ENCODE measurements around the gene LDHAL6B.

The LDHAL6B gene

DNA sequence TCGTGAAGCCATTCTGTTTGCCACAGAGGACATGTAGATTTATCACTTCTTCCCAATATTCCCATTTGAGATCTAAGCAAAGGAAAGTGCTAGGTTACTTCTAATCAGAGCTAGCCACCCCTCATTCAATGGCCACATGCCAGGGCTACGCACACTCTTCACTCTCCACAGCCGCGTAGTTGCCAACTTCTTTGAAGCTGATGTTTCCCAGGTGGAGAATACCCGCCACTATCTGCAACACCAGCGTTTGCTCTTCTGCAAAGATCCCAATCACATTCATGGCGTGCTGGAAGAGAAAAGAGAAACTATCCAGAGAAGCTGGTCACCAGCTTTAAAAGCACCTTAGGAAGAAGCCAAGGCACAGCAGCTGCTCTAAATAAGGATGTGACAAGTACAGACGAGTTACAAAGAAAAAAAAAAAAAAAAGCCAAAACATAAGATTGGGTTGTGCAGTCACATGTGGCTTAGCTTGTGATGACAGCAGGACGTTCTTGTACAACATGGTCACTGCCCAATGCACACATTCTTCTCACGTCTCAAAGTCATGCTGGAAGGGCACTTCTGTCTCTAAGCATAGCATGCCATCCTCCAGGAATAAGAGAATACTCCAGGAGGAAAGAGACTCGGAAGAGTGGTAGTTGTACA, 16.4 kb downstream of the LDHAL6B start:
- FAIRE-seq (no peak), DNase-seq (ENCODE audit: insufficient read length) (no peak)
- no peak for TF ChIP-seq TAF1 (IDR thresholded peaks at IDR 0.05; ENCODE audit: borderline replicate concordance, low read depth, low read length)
- TF ChIP-seq POLR2A (IDR thresholded peaks at IDR 0.05; ENCODE audit: low read depth, low read length), result peak; percentile 26; the same call in 1 of the 2 replicates
- no peak; the same call in 1 of the 2 replicates for TF ChIP-seq POLR2AphosphoS5 (IDR thresholded peaks at IDR 0.05; ENCODE audit: low read depth, low read length)

DNA sequence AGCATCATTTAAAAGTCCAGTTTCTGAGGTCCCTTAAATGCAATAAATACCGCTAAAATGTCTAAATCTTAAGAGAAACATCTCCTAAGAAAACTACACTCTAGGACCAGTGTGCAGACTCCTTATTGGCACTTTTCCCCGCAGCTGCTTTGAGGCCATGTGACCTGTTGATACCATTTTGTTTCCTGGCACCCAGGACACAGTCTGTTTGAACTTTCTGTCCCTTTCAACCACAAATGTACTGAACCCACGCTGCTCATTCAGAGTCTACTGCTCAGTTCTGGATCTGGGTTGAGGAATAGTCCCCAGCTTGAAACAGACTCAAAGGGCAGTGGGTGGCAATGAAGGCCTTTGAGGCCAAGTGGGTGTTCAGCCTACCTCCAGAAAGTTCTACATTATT, 17.1 kb downstream of the LDHAL6B start:
- DNase-seq (ENCODE audit: insufficient read length), result no peak
- TF ChIP-seq POLR2A (IDR thresholded peaks at IDR 0.05; ENCODE audit: low read depth, low read length), result no peak; the same call in 1 of the 2 replicates
- TF ChIP-seq POLR2AphosphoS5 (IDR thresholded peaks at IDR 0.05; ENCODE audit: low read depth, low read length), result 0 out of 2 replicates have a peak, but pooled peaks have one; percentile 24
- peak; percentile 44 for FAIRE-seq

DNA sequence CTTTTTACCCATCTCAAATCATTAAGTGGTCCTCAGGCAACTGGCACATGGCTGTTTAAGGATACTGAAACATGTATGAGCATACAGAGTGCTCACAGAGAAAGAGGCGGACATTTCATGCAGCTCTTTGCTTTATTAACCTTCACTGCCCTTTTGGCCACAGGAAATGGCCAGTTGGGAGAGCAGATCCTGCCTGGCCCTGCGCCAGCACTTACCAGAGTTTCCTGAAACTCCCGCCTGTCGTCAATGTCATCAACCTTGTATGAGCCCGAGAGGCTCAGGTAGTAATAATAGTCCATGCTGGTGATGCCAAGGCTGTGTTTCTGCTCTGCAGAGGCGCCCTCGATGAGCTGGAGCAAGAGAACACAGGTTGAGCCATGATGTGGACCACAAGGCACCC, 17.8 kb downstream of the LDHAL6B start:
- TF ChIP-seq TAF1 (IDR thresholded peaks at IDR 0.05; ENCODE audit: borderline replicate concordance, low read depth, low read length), result no peak
- TF ChIP-seq POLR2A (IDR thresholded peaks at IDR 0.05; ENCODE audit: low read depth, low read length), result no peak
- no peak for TF ChIP-seq POLR2AphosphoS5 (IDR thresholded peaks at IDR 0.05; ENCODE audit: low read depth, low read length)
- DNase-seq (ENCODE audit: insufficient read length), result no peak
- FAIRE-seq, result no peak

DNA sequence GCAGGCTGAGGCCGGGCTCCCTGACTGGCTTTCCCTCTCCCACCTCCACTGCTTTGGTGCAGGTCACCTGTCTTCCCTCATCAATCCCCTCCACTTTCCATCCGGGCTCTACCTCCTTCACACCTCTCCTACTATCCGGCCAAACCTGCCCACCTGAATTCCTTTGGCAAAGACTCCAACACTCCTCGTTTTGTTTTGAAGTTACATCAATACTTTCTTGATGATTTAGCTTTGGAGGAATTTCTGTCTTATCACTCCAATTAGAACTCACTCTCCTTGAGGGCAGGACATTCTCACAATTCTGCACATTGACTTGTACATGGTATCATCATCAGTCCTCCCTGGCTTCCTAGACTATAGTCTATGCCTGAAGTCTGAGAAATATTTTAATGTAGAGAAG, 20.4 kb downstream of the LDHAL6B start:
- TF ChIP-seq POLR2AphosphoS5 (IDR thresholded peaks at IDR 0.05; ENCODE audit: low read depth, low read length) (no peak), TAF1 (IDR thresholded peaks at IDR 0.05; ENCODE audit: borderline replicate concordance, low read depth, low read length) (no peak), POLR2A (IDR thresholded peaks at IDR 0.05; ENCODE audit: low read depth, low read length) (no peak)
- FAIRE-seq (no peak), DNase-seq (ENCODE audit: insufficient read length) (no peak)

DNA sequence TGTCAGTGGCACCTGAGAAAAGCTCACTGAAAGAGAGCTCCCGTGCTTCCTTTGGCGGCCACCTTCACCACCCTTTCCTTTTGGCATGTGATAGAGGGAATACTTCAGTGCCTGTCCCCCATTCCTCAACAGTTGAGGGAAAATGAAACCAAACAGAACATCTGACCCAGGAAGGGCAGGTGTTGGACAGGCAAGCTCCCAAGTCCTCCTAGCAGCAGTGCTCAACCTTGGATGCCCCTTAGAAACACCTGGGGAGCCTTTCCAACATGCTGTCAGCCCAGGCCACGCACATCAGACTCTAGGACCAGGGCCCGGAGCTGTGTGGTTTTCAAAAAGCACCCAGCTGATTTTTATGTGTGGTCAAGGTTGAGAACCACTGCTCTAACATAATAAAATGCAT, 22.4 kb downstream of the LDHAL6B start:
- TF ChIP-seq POLR2AphosphoS5 (IDR thresholded peaks at IDR 0.05; ENCODE audit: low read depth, low read length) (0 out of 2 replicates have a peak, but pooled peaks have one; percentile 32), TAF1 (IDR thresholded peaks at IDR 0.05; ENCODE audit: borderline replicate concordance, low read depth, low read length) (no peak), POLR2A (IDR thresholded peaks at IDR 0.05; ENCODE audit: low read depth, low read length) (no peak)
- no peak for FAIRE-seq
- DNase-seq (ENCODE audit: insufficient read length), result no peak

DNA sequence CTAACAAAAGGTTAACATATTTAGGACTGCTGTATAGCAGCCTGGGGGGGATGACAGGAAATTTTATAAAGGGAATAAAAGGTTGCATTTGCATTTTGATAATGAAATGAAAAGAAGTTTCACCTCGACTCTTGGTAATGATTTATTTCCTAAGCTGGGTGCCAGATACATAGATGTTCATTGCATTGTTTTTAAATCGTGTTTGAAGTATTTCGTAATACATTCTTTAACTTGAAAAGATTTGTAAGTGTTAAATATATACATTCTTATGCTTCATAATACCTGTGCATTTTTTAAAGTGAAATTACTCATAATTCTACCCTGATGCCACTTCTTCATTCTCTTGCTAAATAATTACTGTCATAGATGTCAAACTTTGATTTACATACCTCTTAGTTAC, 22.8 kb downstream of the LDHAL6B start:
- DNase-seq (ENCODE audit: insufficient read length) (no peak), FAIRE-seq (no peak)
- no peak for TF ChIP-seq POLR2AphosphoS5 (IDR thresholded peaks at IDR 0.05; ENCODE audit: low read depth, low read length)
- TF ChIP-seq TAF1 (IDR thresholded peaks at IDR 0.05; ENCODE audit: borderline replicate concordance, low read depth, low read length), result no peak
- no peak for TF ChIP-seq POLR2A (IDR thresholded peaks at IDR 0.05; ENCODE audit: low read depth, low read length)

DNA sequence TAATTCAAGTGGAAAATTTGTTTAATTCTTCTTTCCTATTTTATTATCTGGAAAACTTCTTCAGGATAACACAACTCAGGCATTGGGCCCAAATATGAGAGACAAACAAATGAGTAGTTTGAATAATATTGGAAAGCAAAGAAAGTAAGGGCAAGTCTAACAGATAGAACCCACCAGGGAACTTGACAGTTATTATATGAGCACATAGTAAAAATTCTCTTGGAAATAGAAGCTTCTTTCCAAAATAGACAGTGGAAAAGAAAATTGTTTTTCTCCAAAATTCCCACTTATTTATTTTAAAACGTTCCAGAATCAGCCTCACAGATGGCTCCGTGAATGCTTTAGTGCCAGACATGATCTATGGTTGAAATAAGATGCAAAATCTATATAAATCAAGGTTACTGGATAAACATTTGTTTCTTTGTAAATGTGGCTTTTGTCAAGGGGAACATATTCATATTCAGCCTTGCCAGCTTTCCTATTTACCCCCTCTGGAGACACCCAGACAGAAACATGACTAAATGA, 23.9 kb downstream of the LDHAL6B start:
- no peak for FAIRE-seq
- no peak for DNase-seq (ENCODE audit: insufficient read length)
- TF ChIP-seq TAF1 (IDR thresholded peaks at IDR 0.05; ENCODE audit: borderline replicate concordance, low read depth, low read length), result no peak
- no peak for TF ChIP-seq POLR2A (IDR thresholded peaks at IDR 0.05; ENCODE audit: low read depth, low read length)
- TF ChIP-seq POLR2AphosphoS5 (IDR thresholded peaks at IDR 0.05; ENCODE audit: low read depth, low read length), result no peak

DNA sequence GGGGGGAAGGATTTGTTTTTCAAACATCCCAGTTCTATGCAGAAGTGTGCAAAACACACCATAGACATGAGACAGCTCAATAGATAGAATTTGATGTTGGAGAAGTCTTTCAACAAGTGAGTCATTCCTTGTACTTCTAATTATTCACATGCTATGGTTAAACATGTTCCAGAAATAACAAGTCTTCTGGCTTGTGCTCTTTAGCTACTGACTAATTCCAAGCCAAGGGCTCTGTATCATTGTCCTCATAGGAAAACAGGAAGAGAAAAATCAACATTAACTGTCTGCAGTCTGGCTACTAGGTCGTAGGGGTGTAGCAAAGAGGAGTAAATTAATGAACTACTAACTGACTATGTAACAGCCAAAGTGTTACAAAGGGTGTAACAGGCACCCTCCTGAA, 25.8 kb downstream of the LDHAL6B start:
- no peak for FAIRE-seq
- TF ChIP-seq TAF1 (IDR thresholded peaks at IDR 0.05; ENCODE audit: borderline replicate concordance, low read depth, low read length) (no peak), POLR2AphosphoS5 (IDR thresholded peaks at IDR 0.05; ENCODE audit: low read depth, low read length) (no peak), POLR2A (IDR thresholded peaks at IDR 0.05; ENCODE audit: low read depth, low read length) (no peak)
- no peak for DNase-seq (ENCODE audit: insufficient read length)

DNA sequence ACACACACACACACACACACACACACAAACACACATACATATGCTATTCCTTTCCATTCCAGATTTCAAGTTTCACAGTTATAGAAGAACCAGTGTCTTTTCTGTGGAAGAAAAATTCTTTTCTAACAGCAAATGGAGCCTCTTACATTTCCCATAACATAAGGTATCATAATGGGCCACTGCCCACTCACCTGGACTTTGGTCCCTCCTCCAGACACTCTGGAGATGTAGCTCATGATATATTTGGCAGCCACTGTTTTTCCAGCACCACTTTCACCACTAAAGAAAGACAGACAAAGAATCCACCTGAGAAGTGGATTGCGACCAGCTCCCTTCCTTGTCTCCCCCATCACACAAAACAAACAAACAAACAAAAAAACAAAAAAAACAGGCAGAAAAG, 29.8 kb downstream of the LDHAL6B start:
- TF ChIP-seq POLR2A (IDR thresholded peaks at IDR 0.05; ENCODE audit: low read depth, low read length), result no peak
- no peak for TF ChIP-seq POLR2AphosphoS5 (IDR thresholded peaks at IDR 0.05; ENCODE audit: low read depth, low read length)
- no peak for TF ChIP-seq TAF1 (IDR thresholded peaks at IDR 0.05; ENCODE audit: borderline replicate concordance, low read depth, low read length)
- DNase-seq (ENCODE audit: insufficient read length) (no peak), FAIRE-seq (no peak)

DNA sequence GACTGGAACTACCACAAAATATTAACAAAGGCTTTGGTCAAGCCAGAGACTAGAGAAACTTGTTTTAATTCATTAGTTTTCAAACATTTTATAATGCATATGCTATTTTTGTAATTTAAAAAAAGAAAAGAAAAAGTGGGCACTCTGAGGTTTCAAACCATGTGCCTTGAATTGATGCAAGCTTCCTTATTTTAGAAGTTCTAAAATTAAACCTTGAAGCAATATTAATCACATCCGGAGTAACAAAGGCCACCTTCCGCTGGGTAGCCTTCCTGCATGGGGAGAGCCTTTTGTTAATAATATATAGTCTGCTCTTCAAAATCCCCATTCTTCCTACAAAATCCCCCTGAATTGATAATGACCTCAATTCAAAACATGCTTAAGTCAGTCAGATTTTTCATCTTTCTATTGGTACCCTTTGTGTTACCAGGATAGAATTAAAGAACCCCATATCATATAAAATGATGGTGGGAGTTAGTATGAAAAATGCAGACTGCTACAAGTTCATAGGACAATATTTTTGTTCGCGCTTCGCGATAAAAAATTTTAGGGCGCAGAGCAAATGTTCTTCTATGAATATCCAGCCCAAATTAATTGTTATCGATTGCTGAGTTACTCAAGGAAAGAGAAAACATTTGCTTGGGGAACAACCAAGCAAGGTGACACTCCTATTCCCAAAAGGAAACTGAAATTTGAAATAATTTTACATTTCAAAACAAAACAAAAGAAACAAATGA, 30.6 kb downstream of the LDHAL6B start:
- DNase-seq (ENCODE audit: insufficient read length) (no peak), FAIRE-seq (no peak)
- no peak for TF ChIP-seq POLR2A (IDR thresholded peaks at IDR 0.05; ENCODE audit: low read depth, low read length)
- no peak for TF ChIP-seq POLR2AphosphoS5 (IDR thresholded peaks at IDR 0.05; ENCODE audit: low read depth, low read length)
- no peak for TF ChIP-seq TAF1 (IDR thresholded peaks at IDR 0.05; ENCODE audit: borderline replicate concordance, low read depth, low read length)

DNA sequence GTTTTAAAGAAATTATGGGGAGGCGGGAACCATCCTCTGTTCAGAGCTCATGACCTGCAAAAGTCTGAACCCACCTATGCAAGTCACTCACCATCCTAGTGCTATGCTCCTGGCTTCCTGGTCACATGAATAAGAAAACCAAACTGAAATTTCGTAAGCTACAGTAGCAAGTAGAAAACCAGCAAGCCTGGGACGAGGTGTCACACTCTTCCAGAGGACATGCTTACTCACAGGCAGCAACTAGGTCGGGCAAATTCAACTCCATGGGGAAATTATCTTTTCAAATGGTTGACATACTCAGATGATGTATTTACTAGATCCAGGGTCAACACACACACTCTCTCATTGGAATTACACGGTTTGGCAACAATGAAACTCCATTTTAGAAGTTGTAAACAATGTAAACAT, 31.3 kb downstream of the LDHAL6B start:
- TF ChIP-seq POLR2AphosphoS5 (IDR thresholded peaks at IDR 0.05; ENCODE audit: low read depth, low read length), result peak; percentile 50; the same call in 1 of the 2 replicates
- TF ChIP-seq TAF1 (IDR thresholded peaks at IDR 0.05; ENCODE audit: borderline replicate concordance, low read depth, low read length), result no peak
- TF ChIP-seq POLR2A (IDR thresholded peaks at IDR 0.05; ENCODE audit: low read depth, low read length), result peak; percentile 37; the same call in 1 of the 2 replicates
- peak; percentile 92 for FAIRE-seq

DNA sequence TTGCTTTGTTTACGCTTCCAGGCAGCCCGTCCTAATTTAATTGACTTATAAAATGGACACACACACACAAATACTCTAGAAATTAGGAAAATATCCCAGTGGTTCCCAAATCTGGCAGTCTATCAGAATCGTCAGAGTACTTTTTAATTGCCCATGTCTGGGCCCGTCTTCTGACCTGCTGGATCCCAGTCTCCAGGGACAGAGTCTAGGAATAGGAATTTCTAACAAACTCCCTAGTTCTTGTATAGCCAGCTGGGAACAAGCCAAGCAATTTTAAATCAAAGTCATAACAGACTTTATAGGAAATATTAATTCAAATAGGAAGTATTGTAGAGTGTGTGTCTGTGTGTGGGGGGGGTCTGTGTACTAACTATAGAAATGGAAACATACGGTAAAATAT, 33.4 kb downstream of the LDHAL6B start:
- FAIRE-seq, result no peak

More for the DNA sequence above, 31.3 kb downstream of the LDHAL6B start:
- no peak for DNase-seq (ENCODE audit: insufficient read length)

More for the DNA sequence above, 33.4 kb downstream of the LDHAL6B start:
- DNase-seq (ENCODE audit: insufficient read length), result no peak
- TF ChIP-seq TAF1 (IDR thresholded peaks at IDR 0.05; ENCODE audit: borderline replicate concordance, low read depth, low read length) (no peak), POLR2A (IDR thresholded peaks at IDR 0.05; ENCODE audit: low read depth, low read length) (no peak), POLR2AphosphoS5 (IDR thresholded peaks at IDR 0.05; ENCODE audit: low read depth, low read length) (no peak)
